Measurements from ENCODE around the gene SEC62.

- TF ChIP-seq POLR2AphosphoS5 (IDR thresholded peaks at IDR 0.05; ENCODE audit: borderline replicate concordance, low read depth, low read length) (no peak), EZH2 (IDR thresholded peaks at IDR 0.05) (no peak), FOXP2 (optimal IDR thresholded peaks at IDR 0.05; ENCODE audit: control extremely low read depth, extremely low read length, insufficient read depth) (no peak)
Measured at GRCh38 chr3:169955406-169955805, 11.2 kb upstream of the SEC62 start.
